ENCODE measurements around the gene ZNF470.

DNA sequence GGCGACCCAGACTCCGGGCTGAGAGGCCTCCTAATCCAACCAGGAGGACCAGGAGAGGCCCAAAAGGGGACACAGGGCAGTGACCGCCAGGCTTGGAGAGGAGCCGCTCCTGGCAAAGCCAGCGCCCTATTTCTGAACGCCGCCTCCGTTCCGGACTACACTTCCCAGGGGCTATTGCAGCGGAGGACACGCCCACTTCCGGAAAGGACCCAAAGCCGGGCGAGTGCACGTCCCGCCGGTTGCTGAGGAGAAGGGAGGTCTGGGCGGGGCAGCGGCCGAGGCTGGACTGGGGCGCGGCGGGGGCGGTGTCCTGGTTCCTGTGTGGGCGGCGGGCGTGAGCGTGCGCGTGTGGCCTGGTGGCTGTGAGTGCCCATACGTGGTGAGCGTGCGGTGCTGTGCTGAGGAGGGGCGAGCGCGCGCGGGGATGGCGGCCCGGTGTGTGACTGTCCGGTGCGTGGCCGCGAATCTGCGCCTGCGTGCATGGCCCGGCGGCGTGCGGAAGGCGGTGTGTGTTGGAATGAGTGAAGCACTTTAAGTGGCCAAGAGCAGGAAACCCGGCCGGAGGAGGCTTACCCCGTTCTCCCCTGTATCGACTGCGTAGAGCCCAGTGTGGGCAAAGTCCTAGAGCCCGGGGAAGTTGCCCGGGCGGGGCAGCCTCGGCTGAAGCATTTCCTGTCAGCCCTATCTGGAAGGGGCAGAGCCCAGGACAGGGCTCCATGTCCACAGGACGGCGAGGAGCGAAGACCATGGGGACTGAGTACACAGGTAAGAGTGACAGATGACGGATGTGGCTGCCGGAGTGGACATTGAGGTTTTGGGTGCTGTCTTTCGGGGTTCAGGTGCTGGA, at the start of gene ZNF470:
- TF ChIP-seq POLR2A (IDR thresholded peaks at IDR 0.05) (no peak), CTCF (IDR thresholded peaks at IDR 0.05) (no peak)

All from lower leg skin (tissue), 3 donors.